HFF-Myc (cell line): Measurements from ENCODE around the gene RNF126.

Experiments used
- DNase-seq: peaks from one replicate; pipeline ENCODE4 v3.0.0-alpha.2; 2011; ENCODE audit warnings: low read depth; ENCODE audit errors: extremely low read depth
- H3K4me3 ChIP-seq: replicated peaks from 2 replicates; pipeline ENCODE4 v1.5.1; 2011; ENCODE audit warnings: low read depth, mild to moderate bottlenecking, control low read depth, low read length
- CTCF ChIP-seq: IDR thresholded peaks from 2 replicates; pipeline ENCODE4 v1.5.1; 2012; ENCODE audit warnings: mild to moderate bottlenecking, low read depth, low read length, control low read depth; ENCODE audit errors: missing control alignments

The RNF126 gene

DNA sequence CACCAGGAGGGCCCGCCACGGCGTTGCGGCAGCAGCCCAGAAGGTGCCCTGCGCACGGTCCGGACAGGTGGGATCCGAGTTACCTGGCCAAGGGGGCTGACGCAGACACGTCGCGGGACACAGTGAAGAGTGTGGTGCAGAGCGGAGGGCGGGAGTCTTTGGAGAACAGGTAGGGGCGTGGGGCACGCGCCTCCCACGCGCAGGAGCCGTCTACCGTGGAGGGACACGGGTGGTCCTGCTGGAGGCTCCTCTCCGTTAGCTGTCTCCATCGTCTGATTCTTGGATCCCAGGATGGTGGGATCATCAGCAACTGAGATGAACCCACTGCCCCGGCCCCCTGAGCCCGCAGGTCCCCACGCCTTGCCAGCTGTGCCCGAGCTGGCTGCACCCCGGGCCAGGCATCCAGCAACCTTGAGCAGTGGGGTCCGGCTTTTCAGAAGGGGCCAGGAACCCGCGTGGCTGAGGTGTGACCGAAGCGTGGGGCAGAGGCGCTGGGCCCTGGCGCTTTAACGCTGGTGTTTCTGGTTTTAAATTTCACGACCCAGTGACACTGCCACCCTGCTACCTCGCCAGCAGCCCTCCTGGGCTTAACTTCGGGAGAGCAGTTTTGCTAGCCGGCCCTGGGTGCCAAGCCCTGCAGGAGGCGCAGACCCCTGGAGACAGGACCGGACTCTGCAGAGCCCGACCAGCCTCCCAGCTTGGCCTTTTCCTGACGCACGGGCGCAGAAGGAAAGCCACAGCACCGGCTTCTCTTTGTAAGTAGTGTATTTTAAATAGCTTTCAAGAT is 16.0 kb downstream of the RNF126 start:
- no peak for TF ChIP-seq CTCF
- no peak overlapping the region for H3K4me3 ChIP-seq
- no peak for DNase-seq

GRCh38 chr19:645912-646778 is 16.9 kb downstream of the RNF126 start:
- H3K4me3 ChIP-seq = no peak overlapping the region
- no peak for TF ChIP-seq CTCF
- DNase-seq = no peak

DNA sequence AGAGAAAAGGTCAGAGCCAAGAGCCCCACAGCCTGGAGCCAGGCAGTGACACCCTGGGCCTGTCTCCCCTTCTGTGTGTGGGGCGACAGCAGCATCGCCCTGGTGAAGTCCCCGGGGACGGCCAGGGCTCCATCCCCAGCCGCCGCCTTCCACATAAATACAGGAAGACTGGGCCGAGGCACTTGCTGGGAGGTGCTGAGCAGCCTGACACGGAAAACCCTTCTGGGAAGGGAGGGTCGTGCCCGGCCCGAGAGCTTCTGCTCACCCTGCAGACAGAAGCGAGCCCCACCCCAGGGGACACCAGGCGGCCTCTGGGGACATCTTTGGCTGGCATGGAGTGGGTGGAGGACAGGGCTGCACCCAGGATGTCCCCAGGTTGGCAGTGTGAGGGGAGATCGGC is 18.2 kb downstream of the RNF126 start:
- DNase-seq = no peak
- no peak overlapping the region for H3K4me3 ChIP-seq
- TF ChIP-seq CTCF = no peak

DNA sequence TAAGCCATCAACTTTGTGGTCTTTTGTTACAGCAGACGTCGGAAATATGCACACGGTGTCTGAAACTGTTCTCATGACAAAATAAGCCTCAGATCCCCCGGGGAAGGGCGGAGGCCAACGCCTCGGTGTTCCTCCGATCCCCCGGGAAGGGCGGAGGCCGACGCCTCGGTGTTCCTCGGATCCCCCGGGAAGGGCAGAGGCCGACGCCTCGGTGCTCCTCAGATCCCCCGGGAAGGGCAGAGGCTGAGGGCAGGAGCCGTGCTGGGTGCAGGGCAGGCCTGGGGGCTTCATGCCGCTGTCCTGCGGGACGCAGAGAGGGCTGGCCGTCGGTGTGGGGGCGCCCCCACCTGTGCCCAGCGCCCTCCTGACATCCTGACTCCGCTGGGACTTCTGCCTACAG is 18.7 kb downstream of the RNF126 start:
- no peak for DNase-seq
- TF ChIP-seq CTCF = no peak
- no peak overlapping the region for H3K4me3 ChIP-seq

GRCh38 chr19:643736-644135 is 19.3 kb downstream of the RNF126 start:
- no peak overlapping the region for H3K4me3 ChIP-seq
- no peak for DNase-seq
- no peak for TF ChIP-seq CTCF

GRCh38 chr19:642767-643727 is 20.0 kb downstream of the RNF126 start:
- H3K4me3 ChIP-seq = no peak overlapping the region
- no peak for DNase-seq
- no peak for TF ChIP-seq CTCF
